Measurements from ENCODE around the gene SLC7A4. TPM values are rescaled to one million over a fixed set of nuclear protein-coding genes. Genes with fewer than 3 reads are reported as not detected.
"Not testable (repeated sequence)": the region's sequence is repeated elsewhere in the genome, so short reads cannot be mapped to it uniquely, and the experiment has no call there.

The SLC7A4 gene
- total RNA-seq, 1 donor from 2014 or later, result 5.6 TPM

GRCh38 chr22:21041937-21042336 is 9.6 kb upstream of the SLC7A4 start:
- no peak for DNase-seq (ENCODE audit: low spot score)

- DNase-seq (ENCODE audit: low spot score), result not testable (repeated sequence)
These were observed 6.8 kb upstream of the SLC7A4 start for GRCh38 chr22:21039158-21039557.

- no peak for DNase-seq (ENCODE audit: low spot score)
These were observed 6.0 kb upstream of the SLC7A4 start for GRCh38 chr22:21038405-21038804.

- no peak for DNase-seq (ENCODE audit: low spot score)
These were observed 2.6 kb upstream of the SLC7A4 start for GRCh38 chr22:21034989-21035388.

- no peak for DNase-seq (ENCODE audit: low spot score)
These were observed 1.5 kb upstream of the SLC7A4 start for GRCh38 chr22:21033895-21034294.

GRCh38 chr22:21032868-21033688 is 717 bp upstream of the SLC7A4 start:
- no peak for DNase-seq (ENCODE audit: low spot score)

- DNase-seq (ENCODE audit: low spot score), result no peak
These were observed 770 bp downstream of the SLC7A4 start for GRCh38 chr22:21031545-21032036.

- no peak for DNase-seq (ENCODE audit: low spot score)
These were observed 1.5 kb downstream of the SLC7A4 start for GRCh38 chr22:21030621-21031544.

- no peak for DNase-seq (ENCODE audit: low spot score)
These were observed 2.3 kb downstream of the SLC7A4 start for GRCh38 chr22:21030032-21030431.

- DNase-seq (ENCODE audit: low spot score), result no peak
These were observed 2.8 kb downstream of the SLC7A4 start for GRCh38 chr22:21029486-21030025.

GRCh38 chr22:21028277-21029251 is 3.8 kb downstream of the SLC7A4 start:
- no peak for DNase-seq (ENCODE audit: low spot score)

GRCh38 chr22:21026783-21027692 is 5.3 kb downstream of the SLC7A4 start:
- no peak for DNase-seq (ENCODE audit: low spot score)

- DNase-seq (ENCODE audit: low spot score), result no peak
These were observed 6.3 kb downstream of the SLC7A4 start for GRCh38 chr22:21025763-21026755.

GRCh38 chr22:21025266-21025665 is 7.1 kb downstream of the SLC7A4 start:
- DNase-seq (ENCODE audit: low spot score), result no peak

GRCh38 chr22:21022955-21023614 is 9.3 kb downstream of the SLC7A4 start:
- no peak for DNase-seq (ENCODE audit: low spot score)

GRCh38 chr22:21022507-21022906 is 9.9 kb downstream of the SLC7A4 start:
- no peak for DNase-seq (ENCODE audit: low spot score)

- no peak for DNase-seq (ENCODE audit: low spot score)
These were observed 11.4 kb downstream of the SLC7A4 start for GRCh38 chr22:21020802-21021429.

- no peak for DNase-seq (ENCODE audit: low spot score)
These were observed 14.0 kb downstream of the SLC7A4 start for GRCh38 chr22:21018314-21018713.

All from mucosa of gallbladder (tissue), 1 donor.